NT2/D1 (cell line): ENCODE measurements around the gene NELFE.
"Not testable (repeated sequence)": the region's sequence is repeated elsewhere in the genome, so short reads cannot be mapped to it uniquely, and the experiment has no call there.

ENCODE experiments used
- DNase-seq: peaks from one replicate; pipeline ENCODE4 v3.0.0-alpha.2; 2011; ENCODE audit warnings: low read depth, low spot score
- H3K27me3 ChIP-seq: 2 replicates; pipeline ENCODE4 v1.6.0; 2011; ENCODE audit warnings: mild to moderate bottlenecking; ENCODE audit not compliant: insufficient read length, insufficient read depth
- H3K36me3 ChIP-seq: 2 replicates; pipeline ENCODE4 v1.6.1; 2011; ENCODE audit warnings: mild to moderate bottlenecking, low read length, mixed read lengths; ENCODE audit not compliant: insufficient read depth, insufficient read length
- H3K4me1 ChIP-seq: 2 replicates; pipeline ENCODE4 v1.5.1; 2011; ENCODE audit not compliant: insufficient read depth, insufficient read length
- H3K4me3 ChIP-seq: 2 replicates; pipeline ENCODE4 v1.5.1; 2011; ENCODE audit warnings: low read depth; ENCODE audit not compliant: insufficient read length
- H3K9ac ChIP-seq: 2 replicates; pipeline ENCODE4 v1.6.0; 2011; ENCODE audit warnings: low read depth; ENCODE audit not compliant: insufficient read length
- H3K9me3 ChIP-seq: 2 replicates; pipeline ENCODE4 v1.5.1; 2011; ENCODE audit warnings: mild to moderate bottlenecking, low read length; ENCODE audit not compliant: insufficient read depth
- SUZ12 ChIP-seq: IDR thresholded peaks from 2 replicates; pipeline ENCODE4 v1.6.1; 2011; ENCODE audit not compliant: insufficient read length, insufficient read depth; ENCODE audit errors: extremely low read depth
- YY1 ChIP-seq: IDR thresholded peaks from 2 replicates; pipeline ENCODE4 v1.6.1; 2011; ENCODE audit not compliant: insufficient read length, insufficient read depth
- ZNF274 ChIP-seq: IDR thresholded peaks from 2 replicates; pipeline ENCODE4 v1.6.1; 2011; ENCODE audit warnings: mild to moderate bottlenecking, low read depth, low read length

The NELFE gene

DNA sequence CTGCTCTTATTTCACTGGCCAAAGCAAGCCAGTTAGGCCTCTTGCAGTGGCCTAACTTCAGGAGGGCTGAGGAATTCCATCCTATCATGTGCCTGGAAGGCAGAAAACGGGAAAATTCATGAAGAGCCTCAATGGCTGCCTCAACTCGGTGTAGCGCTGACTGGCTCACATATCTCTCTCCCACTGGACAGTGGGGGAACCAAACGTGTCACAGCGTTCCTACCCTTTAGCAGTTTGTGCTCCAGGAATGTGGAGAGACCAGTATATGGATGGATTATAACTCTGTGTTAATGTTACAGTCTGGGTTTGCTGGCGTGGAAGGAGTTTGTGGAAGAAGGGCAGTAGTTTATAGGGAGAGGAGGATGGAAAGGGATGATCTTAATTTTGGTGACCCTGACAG is 43.0 kb downstream of the NELFE start:
- DNase-seq = no peak
- no peaks in the 10 kb centered on the region for H3K27me3 ChIP-seq
- H3K36me3 ChIP-seq = no peaks in the 10 kb centered on the region
- no peaks in the 10 kb centered on the region for H3K4me1 ChIP-seq
- H3K4me3 ChIP-seq = no peak overlapping the region
- H3K9me3 ChIP-seq = no peaks in the 10 kb centered on the region
- TF ChIP-seq YY1 = no peak
- TF ChIP-seq ZNF274 = no peak
- TF ChIP-seq SUZ12 = no peak
- H3K9ac ChIP-seq = no peak overlapping the region

GRCh38 chr6:31915351-31915750 is 43.4 kb downstream of the NELFE start:
- no peak overlapping the region for H3K9ac ChIP-seq
- H3K36me3 ChIP-seq = no peaks in the 10 kb centered on the region
- no peak for TF ChIP-seq ZNF274
- no peak for TF ChIP-seq YY1
- TF ChIP-seq SUZ12 = no peak
- H3K9me3 ChIP-seq = no peaks in the 10 kb centered on the region
- H3K27me3 ChIP-seq = no peaks in the 10 kb centered on the region
- DNase-seq = no peak
- H3K4me3 ChIP-seq = no peak overlapping the region
- no peaks in the 10 kb centered on the region for H3K4me1 ChIP-seq

DNA sequence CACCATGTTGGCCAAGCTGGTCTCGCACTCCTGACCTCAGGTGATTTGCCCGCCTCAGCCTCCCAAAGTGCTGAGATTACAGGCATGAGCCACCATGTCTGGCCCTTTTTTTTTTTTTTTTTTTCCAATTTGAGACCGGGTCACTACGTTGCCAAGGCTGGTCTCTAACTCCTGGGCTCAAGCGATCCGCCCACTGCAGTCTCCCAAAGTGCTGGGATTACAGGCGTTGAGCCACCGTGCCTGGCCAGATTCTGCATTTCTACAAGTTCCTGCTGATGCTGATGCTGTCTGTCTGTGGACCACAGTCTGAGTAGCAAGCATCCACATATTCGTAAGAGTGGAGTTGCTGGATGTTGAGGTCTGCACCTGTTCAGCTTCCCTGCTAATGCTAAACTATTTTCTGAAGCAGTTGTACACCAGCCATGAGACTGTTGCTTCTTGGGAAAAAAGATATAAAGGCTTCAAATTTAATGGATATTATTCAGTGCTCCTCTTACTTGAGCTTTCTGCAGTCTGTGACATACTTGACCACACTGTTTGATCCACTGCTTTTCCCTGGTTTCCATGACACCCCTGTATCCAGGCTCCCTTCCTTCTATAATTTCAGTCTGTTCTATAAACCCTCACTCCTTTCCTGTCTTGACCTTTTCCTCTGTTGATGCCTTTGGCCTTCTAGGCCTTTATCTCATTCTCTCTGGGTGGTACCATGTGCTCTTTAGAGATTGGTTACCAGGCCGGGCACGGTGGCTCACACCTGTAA is 46.8 kb downstream of the NELFE start:
- no peaks in the 10 kb centered on the region for H3K9me3 ChIP-seq
- H3K4me3 ChIP-seq = no peak overlapping the region
- TF ChIP-seq SUZ12 = no peak
- TF ChIP-seq ZNF274 = no peak
- no peak for TF ChIP-seq YY1
- no peaks in the 10 kb centered on the region for H3K27me3 ChIP-seq
- no peak for DNase-seq
- no peak overlapping the region for H3K9ac ChIP-seq
- H3K36me3 ChIP-seq = no peaks in the 10 kb centered on the region
- no peaks in the 10 kb centered on the region for H3K4me1 ChIP-seq

GRCh38 chr6:31909298-31909697 is 49.5 kb downstream of the NELFE start:
- not testable (repeated sequence) for H3K4me3 ChIP-seq, H3K36me3 ChIP-seq, H3K9me3 ChIP-seq, DNase-seq, H3K4me1 ChIP-seq, H3K27me3 ChIP-seq, H3K9ac ChIP-seq

DNA sequence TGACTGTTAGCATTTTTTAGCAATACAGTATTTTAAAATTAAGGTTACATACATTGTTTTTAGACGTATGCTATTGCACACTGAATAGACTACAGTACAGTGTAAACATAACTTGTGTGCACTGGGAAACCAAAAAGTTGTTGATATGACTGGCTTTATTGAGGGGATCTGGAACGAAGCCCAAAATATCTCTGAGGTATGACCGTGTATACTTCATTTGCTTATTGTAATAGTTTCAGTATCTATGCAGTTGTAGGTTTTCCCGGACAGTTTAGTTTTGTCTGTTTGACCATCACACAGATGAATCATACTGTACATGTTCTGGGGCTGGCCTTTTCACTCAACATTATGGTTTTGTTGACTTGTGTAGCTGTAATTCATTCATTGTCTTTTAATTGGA is 50.0 kb downstream of the NELFE start:
- TF ChIP-seq ZNF274 (no peak), SUZ12 (no peak), YY1 (no peak)
- no peaks in the 10 kb centered on the region for H3K36me3 ChIP-seq
- no peaks in the 10 kb centered on the region for H3K9me3 ChIP-seq
- peaks cover 3% of the 10 kb centered on the region for H3K4me1 ChIP-seq
- DNase-seq = no peak
- H3K27me3 ChIP-seq = no peaks in the 10 kb centered on the region
- H3K4me3 ChIP-seq = no peak overlapping the region
- no peak overlapping the region for H3K9ac ChIP-seq

- not testable (repeated sequence) for H3K9ac ChIP-seq, H3K4me1 ChIP-seq, DNase-seq, H3K27me3 ChIP-seq, H3K4me3 ChIP-seq, H3K9me3 ChIP-seq, H3K36me3 ChIP-seq
These were observed 50.5 kb downstream of the NELFE start for GRCh38 chr6:31908255-31908654.

DNA sequence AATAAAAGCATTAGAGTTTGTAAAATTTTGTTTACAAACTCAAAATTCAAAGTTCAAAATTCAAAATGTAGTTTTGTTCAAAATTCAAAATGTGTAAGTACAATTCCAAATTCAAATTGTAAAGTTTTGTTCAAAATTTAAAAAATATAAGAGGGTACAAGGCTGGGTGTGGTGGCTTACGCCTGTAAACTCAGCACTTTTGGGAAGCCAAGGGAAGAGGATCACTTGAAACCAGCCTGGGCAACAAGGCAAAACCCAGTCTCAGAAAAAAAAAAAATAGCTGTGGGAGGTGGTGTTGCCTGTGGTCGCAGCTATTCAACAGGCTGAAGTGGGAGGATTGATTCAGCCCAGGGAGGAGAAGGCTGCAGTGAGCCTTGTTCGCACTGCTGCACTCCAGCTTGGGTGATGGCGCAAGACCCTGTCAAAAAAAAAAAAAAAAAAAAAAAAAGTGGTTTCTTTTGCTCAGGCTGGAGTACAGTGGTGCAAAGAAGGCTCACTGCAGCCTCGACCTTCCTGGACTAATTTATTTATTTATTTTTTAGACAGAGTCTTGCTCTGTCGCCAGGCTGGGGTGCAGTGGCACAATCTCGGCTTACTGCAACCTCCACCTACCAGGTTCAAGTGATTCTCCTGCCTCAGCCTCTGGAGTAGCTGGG is 51.5 kb downstream of the NELFE start:
- Histone ChIP-seq H3K4me3 (no peak overlapping the region), H3K4me1 (peaks cover 3% of the 10 kb centered on the region), H3K9me3 (no peaks in the 10 kb centered on the region), H3K27me3 (no peaks in the 10 kb centered on the region), H3K36me3 (no peaks in the 10 kb centered on the region), H3K9ac (no peak overlapping the region)
- no peak for TF ChIP-seq YY1
- no peak for TF ChIP-seq ZNF274
- TF ChIP-seq SUZ12 = no peak
- no peak for DNase-seq

DNA sequence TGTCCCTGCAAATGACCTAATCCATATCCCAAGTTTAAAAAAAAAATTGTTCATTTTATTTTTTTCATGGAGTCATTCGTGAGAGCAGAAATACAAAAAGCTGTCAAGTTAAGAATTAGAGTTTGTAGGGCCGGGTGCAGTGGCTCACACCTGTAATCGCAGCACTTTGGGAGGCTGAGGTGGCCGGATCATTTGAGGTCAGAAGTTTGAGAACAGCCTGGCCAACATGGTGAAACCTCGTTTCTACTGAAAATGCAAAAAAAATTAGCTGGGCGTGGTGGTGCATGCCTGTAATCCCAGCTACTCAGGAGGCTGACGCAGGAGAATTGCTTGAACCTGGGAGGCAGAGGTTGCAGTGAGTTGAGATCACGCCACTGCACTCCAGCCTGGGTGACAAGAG is 52.0 kb downstream of the NELFE start:
- H3K9me3 ChIP-seq, H3K4me3 ChIP-seq, H3K27me3 ChIP-seq, H3K4me1 ChIP-seq, H3K36me3 ChIP-seq, DNase-seq: not testable (repeated sequence)
- H3K9ac ChIP-seq = peak overlapping the region; percentile 63
